Kidney glomerular epithelial cell (primary cell): ENCODE results near the gene FHIT.
A peak's percentile ranks its signal among the peaks of the same experiment; 100 is the strongest.
"Not testable (repeated sequence)": the region's sequence is repeated elsewhere in the genome, so short reads cannot be mapped to it uniquely, and the experiment has no call there.

Experiments used
- DNase-seq: peaks from one replicate; lab custom pipeline; 2025; lab: John Stamatoyannopoulos, UW

Gene FHIT

DNA sequence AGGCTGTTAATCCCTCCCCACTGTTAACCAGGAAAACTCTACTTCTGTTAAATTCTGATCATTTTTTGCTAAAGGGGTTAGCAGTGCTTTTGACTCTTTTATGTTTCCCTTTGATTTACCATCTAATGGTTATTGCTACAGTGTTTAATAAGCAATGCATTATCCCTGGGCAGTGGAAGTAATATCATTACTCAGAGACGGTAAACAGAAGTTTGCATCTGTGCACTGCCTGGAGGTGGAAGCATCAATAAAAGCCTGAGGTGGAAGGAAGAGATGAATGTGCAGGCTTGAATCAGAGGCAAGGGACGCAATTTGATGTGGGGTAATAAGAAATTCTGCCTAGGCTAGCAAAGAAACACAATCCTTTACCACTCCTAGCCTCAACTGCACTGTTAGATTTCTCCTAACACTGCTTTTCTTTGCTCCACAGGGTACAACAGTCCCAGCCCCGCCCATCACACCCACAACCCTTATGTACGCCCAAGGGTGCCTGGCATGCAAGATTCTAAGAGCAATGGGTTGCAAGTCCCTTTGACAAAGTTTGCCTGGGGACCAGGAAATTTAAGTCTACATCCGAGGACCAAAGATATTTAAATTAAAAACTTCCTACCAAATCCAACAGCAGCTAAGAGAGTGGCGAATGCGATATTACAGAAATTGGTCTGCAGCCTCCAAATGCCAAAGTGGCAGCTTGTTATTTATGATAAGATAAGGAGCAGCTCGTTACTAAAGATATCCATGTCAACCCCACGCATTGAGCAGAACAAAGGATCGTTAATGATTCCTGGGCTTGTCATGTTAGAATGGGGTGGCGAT lies 261.4 kb downstream of the FHIT start:
- no peak for DNase-seq

- DNase-seq, result not testable (repeated sequence)
These were observed 264.1 kb downstream of the FHIT start for GRCh38 chr3:60987191-60987590.

- no peak for DNase-seq
These were observed 264.7 kb downstream of the FHIT start for GRCh38 chr3:60986552-60986951.

DNA sequence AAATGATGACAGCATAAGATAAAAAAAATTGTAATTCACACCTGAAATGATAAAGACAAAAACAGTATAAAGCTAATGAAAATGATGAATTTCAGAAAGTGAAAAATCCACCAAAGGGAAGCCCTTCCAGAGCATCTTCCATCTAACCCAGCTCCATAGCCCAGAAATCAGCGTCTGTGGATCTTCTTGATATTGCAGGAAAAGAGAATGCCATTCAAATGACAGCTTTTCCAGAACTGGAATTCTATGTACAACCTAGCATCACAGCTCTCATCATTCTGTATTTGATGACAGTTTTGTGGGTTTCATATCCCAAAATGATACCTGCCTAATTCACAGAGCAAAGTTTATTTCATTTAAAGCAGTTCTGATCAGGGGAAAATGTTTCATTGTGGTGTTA lies 267.3 kb downstream of the FHIT start:
- no peak for DNase-seq

DNA sequence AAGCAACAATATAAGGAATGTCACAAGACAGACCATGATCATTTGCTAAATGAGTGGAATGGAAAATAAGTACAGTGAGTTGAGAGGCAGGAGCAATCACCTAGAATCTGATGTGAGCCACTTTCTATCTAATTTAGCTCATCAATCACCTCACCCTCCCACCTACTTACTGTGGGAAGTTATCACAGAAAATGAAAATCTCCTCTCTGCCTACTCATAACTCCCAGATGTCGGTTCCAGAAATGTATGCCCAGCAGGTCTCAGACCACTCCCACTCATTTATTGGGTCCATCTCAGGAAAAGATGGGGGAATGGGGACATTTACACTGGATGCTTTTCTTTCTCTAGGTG lies 270.9 kb downstream of the FHIT start:
- DNase-seq, result no peak

- DNase-seq, result no peak
These were observed 271.6 kb downstream of the FHIT start for GRCh38 chr3:60979461-60980341.

- no peak for DNase-seq
These were observed 277.9 kb downstream of the FHIT start for GRCh38 chr3:60973321-60973720.

DNA sequence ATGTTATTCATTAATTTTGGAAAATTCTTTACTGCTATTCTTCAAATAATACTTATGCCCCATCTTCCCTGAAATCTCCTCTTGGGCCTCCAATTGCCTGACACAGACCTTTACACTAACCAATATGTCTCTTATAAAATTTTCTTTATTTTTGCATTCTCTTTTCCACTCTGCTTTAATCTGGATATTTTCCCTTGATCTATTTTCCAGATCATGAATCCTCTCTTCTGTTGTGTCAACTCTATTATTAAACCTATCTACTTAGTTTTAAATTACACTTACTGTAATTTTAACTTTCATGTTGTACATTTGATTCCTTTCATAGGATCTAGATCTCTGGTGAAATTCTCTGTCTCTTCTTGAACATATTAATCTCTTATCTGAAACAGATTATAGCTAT lies 278.7 kb downstream of the FHIT start:
- DNase-seq, result no peak

- no peak for DNase-seq
These were observed 280.4 kb downstream of the FHIT start for GRCh38 chr3:60970850-60971249.

- DNase-seq, result no peak
These were observed 284.1 kb downstream of the FHIT start for GRCh38 chr3:60967141-60967540.

DNA sequence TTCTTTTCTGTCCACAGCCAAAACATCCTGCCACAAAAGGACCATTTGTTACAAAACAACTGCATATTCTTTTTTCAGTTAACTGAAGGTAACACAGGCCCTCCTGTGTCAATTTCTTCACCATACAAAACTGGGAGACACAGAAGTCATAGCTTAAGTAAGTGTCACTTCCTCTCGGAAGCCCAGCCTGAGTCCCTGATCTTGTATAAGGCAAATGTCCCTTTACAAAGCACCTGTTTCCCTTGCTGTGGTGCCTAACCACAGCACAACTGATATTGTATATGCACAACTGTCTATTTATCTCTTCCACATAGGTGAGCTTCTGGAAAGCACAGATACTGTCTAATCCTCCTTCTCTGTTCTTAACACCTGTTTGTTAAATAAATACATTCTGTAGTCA lies 293.7 kb downstream of the FHIT start:
- DNase-seq, result no peak

- no peak for DNase-seq
These were observed 294.5 kb downstream of the FHIT start for GRCh38 chr3:60956729-60957128.

DNA sequence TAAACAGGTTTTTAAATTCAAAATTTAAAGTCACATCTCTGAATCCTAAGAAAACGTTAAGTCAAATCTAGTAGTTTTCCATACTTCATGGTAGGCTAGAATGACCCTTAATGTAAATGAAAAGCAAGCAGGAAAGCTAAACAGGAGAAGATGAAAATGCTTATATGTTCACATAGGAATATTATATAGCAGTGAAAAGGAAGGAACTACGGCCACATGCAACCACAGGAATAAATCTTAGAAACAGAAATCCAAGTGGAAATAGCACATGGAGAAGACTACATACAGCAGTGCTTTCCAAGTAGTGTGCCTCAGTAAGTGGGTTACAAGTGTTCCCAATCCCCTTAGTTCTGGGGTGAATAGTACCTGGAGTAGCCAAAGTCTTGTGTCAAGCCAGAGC lies 296.2 kb downstream of the FHIT start:
- no peak for DNase-seq

- DNase-seq, result no peak
These were observed 297.2 kb downstream of the FHIT start for GRCh38 chr3:60954048-60954447.

DNA sequence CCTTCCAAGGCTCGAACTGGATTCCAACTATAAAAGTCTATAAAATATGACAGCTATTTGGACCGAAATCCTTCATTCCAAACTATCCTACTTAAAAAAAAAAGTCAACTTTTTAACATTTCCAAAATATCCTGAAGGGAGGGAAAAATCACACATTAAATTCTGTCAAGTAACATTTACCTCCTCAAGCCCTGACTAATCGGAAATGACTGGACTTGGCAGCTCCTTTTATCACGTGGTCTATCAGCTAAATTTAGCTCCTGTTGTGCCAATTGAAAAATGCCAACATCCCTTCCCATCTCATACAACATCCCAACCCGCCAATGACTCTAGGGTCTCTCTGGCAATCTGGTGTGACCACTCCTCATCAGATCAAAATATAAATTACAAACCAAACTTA lies 297.9 kb downstream of the FHIT start:
- DNase-seq, result no peak

GRCh38 chr3:60952055-60952454 lies 299.2 kb downstream of the FHIT start:
- no peak for DNase-seq

DNA sequence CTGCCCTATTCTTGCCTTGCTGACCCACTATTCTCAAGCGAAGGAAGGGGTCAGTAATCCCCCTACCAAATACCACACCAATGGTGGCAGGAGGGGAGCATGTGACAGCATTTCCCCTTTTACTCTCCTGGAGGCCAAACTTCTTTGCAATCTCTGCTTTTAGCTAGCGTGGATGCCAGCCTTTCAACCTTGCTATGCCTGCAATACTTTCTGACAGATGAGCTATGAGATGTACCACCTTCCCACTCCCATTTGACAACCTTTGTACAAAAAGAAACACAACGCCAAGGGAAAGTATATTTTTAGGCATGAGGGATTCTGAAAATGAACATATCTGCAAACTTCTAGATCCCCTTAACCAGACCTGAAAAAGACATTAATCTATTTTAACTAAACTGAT lies 302.1 kb downstream of the FHIT start:
- DNase-seq, result no peak

DNA sequence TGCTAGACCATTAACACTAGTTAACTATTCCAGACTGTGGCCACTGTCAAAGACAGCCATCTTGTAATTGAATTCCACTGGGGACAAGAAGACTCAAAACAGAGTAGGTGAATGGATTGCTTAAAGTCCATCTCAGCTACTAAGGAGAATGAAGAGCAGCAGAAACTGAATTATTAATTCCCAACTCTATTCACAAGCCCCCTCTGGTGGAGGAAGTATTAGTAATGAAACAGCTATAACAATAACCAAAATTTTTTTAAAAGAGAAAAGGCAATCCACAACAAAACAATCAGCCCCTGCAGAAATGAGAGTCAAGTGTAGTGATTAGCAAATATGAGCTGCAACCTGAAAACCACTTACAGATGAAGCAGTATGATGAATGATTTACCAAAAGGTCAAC lies 302.8 kb downstream of the FHIT start:
- DNase-seq, result no peak

DNA sequence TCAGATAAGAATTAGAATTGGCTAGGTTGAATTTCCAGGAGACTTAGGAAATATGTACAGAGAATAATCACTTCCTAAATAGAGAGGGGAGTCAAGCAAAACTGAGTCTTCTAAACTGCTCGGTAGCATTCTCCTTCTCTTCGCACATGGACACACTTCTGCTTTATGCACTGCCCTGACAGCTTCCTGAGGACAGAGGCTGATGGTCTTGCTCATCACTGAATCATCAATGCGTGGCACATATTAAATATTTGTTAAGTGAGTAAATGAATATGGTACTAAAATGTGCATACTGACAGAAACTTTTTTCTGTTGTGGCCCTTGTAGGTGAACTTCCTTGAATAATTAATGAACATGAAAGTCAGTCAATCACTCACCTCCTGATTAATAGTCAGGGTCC lies 315.5 kb downstream of the FHIT start:
- peak; percentile 77 for DNase-seq

GRCh38 chr3:60933824-60934223 lies 317.4 kb downstream of the FHIT start:
- no peak for DNase-seq

DNA sequence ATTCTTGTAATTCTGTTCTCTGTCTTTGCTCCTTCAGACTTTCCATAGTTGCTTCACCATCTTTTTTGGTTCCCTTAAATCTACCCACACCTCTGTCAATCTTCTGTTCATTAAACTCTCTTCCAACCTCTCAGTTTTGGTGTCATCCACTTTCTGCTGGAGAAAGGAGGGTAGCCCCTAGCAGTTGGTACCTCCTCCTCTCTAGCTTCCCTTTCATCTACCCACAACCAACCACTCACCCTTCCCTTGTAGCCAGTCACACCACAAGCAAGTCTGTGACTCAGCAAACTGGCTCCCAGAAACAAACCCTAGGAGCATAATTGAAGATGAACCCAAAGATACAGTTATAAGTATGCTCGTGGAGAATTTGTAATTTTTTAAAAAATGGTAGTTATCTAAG lies 318.6 kb downstream of the FHIT start:
- no peak for DNase-seq

- no peak for DNase-seq
These were observed 319.1 kb downstream of the FHIT start for GRCh38 chr3:60932170-60932569.

GRCh38 chr3:60931452-60931851 lies 319.8 kb downstream of the FHIT start:
- no peak for DNase-seq
